ENCODE measurements around the gene ST6GAL1.

The ST6GAL1 gene

GRCh38 chr3:187077537-187077936 lies 147.2 kb downstream of the ST6GAL1 start:
- no peak for DNase-seq (ENCODE audit: low spot score)

GRCh38 chr3:187079090-187080022 lies 149.0 kb downstream of the ST6GAL1 start:
- DNase-seq (ENCODE audit: low spot score) = no peak

GRCh38 chr3:187080799-187081450 lies 150.6 kb downstream of the ST6GAL1 start:
- DNase-seq (ENCODE audit: low spot score) = no peak

DNA sequence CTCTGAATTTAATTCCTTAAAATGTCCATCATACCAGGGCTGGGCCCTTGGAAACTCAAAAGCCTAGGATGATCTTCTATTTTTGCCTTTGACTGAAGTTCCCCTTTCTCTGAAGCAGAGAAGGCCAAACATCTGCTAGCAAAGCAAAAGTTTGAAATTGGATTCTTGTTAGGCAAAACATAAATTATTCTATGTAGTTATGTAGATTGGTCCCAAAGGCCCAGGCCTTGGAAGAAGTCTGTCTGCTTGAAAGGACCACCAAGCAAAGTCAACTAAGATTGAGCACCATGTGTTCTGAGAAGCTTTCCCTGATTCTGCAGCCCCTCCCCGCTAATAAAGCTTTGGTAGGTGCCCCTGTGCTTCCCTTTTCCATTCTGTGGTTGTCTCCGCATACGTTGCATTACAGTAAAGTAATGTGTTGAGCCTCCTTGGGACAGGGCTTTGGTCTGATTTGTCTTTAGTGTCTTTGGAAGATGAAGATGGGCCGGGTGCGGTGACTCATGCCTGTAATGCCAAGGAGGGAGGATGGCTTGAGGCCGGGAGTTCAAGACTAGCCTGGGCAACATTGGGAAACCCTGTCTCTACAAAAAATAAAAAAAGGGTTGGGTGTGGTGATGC lies 152.5 kb downstream of the ST6GAL1 start:
- DNase-seq (ENCODE audit: low spot score) = no peak

GRCh38 chr3:187084126-187084525 lies 153.8 kb downstream of the ST6GAL1 start:
- DNase-seq (ENCODE audit: low spot score) = no peak

GRCh38 chr3:187084580-187084979 lies 154.3 kb downstream of the ST6GAL1 start:
- no peak for DNase-seq (ENCODE audit: low spot score)

- no peak for DNase-seq (ENCODE audit: low spot score)
These were observed 154.8 kb downstream of the ST6GAL1 start for GRCh38 chr3:187085021-187085666.

DNA sequence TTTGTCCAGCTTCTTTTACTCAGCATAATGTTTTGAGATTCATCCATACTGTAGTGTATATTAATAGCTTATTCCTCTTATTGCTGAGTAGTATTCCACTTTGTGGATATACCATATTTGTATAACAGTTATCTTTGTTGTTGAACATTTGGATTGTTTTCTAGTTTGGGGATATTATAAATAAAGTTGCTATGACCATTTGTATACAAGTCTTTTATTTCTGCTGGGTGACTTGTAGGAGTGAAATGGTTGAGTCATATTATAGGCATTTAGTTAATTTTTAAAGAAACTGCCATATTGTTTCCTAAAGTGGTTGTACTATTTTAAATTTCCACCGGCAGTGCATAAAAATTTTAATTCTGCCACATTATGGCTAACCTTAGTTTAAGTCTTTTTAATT lies 155.6 kb downstream of the ST6GAL1 start:
- DNase-seq (ENCODE audit: low spot score) = no peak

DNA sequence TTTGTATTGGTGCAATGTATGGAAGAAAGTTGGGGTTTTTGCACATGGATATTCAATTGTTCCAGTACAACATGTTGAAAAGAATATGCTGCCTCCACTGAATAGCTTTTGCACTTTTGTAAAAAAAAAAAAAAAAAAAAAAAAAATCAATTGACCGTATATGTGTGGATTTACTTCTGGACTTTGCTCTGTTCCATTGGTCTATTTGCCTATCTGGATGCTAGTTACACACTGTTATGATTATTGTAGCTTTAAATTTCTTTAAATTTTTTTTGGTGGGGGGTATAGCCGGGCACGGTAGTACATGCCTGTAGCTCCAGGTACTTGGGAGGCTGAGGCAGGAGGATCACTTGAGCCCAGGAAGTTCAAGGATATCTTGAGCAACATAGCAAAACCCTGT lies 156.5 kb downstream of the ST6GAL1 start:
- no peak for DNase-seq (ENCODE audit: low spot score)

DNA sequence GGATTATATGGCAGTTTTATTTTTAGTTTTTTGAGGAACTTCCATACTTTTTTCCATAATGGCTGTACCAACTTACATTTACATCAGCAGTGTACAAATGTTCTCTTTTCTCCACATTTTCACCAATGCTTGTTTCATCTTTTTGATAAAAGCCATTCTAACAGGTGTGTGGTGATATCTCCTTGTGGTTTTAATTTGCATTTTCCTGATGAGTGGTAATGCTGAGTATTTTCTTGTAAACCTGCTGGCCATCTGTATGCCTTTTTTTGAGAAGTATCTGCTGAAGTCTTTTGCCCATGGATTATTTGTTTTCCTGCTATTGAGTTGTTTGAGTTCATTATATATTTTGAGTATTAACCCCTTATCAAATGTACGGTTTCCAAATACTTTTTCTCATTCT lies 158.4 kb downstream of the ST6GAL1 start:
- DNase-seq (ENCODE audit: low spot score) = no peak

GRCh38 chr3:187093320-187093719 lies 163.0 kb downstream of the ST6GAL1 start:
- no peak for DNase-seq (ENCODE audit: low spot score)

GRCh38 chr3:187098923-187099512 lies 168.7 kb downstream of the ST6GAL1 start:
- DNase-seq (ENCODE audit: low spot score) = no peak

GRCh38 chr3:187101184-187102072 lies 171.1 kb downstream of the ST6GAL1 start:
- peak; percentile 65 for DNase-seq (ENCODE audit: low spot score)

DNA sequence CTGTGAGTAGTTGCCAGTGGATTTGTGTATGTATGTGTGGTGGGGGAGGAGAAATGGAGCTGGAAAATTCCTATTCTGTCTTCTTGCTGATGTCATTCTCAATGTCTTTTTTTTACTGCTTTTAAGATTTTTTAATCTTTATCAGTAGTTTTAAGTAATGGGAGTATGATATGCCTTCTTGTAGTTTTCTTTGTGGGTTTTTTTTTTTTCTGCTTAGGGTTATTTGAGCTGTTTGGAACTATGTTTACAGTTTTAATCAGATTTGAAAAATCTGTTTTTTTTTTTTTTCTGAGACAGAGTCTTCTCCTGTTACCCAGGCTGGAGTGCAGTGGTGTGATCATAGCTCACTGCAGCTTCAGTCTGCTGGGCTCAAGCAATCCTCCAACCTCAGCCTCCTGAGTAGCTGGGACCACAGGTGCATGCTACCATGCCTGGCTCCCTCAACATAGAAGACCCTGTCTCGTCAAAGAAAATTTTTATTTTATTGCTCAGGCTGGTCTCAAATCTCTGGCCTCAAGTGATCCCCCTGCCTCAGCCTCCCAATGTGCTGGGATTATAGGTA lies 171.8 kb downstream of the ST6GAL1 start:
- DNase-seq (ENCODE audit: low spot score) = no peak

GRCh38 chr3:187103251-187103650 lies 172.9 kb downstream of the ST6GAL1 start:
- DNase-seq (ENCODE audit: low spot score) = no peak

DNA sequence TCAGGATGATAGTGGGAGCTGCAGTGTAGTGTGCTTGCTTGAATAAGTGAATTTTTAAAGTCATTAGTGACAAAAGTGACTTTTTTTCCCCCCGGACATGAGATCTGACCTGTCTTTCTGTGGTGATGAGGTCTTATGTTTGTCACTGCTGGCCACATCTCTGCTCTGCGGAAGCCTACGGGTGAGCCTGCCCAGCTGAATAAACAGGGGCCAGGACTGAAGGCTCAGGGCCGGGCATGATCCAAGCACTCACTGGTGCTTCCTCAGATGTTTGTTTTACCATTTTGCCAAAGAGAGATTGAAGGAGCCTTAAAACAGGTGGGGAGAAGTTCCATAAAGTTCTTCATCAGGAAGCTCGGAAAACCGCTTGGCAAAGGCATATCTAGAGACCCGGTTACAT lies 174.0 kb downstream of the ST6GAL1 start:
- DNase-seq (ENCODE audit: low spot score) = no peak

DNA sequence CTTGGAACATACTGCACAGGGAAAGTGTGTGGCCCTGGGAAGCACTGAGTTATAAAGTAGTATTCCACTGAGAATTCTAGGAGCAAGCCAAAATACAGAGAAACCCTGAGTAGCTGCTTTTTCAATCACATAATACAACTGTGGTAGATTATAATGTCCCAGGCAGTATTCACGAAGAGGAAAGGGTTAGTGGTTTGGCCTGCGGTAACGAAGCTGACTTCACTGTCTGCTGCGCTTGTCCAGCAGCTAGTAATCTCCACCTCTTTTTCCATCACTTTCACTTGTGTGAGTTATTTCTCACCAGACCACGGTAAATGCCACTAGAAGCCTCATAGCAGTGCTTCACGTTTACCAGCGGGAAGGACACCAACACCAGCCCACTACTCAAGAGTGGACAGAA lies 174.6 kb downstream of the ST6GAL1 start:
- no peak for DNase-seq (ENCODE audit: low spot score)

- DNase-seq (ENCODE audit: low spot score) = no peak
These were observed 175.4 kb downstream of the ST6GAL1 start for GRCh38 chr3:187105700-187106099.

DNA sequence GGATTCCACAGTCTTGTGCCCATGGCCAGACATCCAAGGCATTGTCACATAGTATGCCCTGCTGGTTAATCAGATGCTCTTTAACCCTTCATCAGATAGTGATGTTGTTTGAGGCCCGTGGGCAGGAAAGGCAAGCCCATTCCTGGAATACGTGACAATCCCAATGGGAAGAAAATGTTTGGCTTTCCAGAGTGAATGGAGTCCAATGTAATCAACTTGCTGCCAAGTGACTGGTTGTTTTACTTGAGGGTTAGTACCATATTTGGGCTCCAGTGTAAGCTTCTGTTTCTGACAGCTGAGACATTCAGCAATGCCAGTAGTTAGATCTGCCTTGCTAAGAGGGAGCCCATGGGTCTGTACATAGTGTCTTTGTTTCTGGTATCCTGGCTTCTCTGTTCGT lies 177.7 kb downstream of the ST6GAL1 start:
- no peak for DNase-seq (ENCODE audit: low spot score)

DNA sequence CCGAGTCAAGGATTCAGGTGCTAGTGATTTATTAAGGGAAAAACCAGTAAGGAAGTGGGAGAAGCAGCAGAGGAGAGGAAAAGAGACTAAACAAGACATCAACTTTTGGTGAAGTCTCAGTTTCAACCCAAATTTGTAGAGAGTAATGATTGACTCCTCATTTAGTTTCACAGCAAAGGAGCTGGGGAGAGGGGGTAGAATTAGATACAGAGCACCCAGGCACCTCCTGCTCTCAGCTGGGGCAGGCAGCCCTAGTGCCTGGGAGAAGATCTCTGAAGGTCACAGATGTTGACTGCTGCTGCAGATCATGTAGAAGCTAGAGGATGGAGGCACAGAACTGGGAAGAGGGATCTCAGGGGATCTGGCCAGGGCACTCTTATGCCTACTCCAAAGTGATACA lies 179.8 kb downstream of the ST6GAL1 start:
- DNase-seq (ENCODE audit: low spot score) = no peak
